GM12872 (cell line): ENCODE results near the gene MRTFB.
A peak's percentile ranks its signal among the peaks of the same experiment; 100 is the strongest.

Experiments used
- TF ChIP-seq, protein P1 (sequence below): IDR thresholded peaks from 3 replicates; pipeline ENCODE4 v1.5.1; 2011; ENCODE audit warnings: low read depth, mild to moderate bottlenecking, low read length, moderate library complexity; ENCODE audit not compliant: insufficient read depth

The MRTFB gene

DNA sequence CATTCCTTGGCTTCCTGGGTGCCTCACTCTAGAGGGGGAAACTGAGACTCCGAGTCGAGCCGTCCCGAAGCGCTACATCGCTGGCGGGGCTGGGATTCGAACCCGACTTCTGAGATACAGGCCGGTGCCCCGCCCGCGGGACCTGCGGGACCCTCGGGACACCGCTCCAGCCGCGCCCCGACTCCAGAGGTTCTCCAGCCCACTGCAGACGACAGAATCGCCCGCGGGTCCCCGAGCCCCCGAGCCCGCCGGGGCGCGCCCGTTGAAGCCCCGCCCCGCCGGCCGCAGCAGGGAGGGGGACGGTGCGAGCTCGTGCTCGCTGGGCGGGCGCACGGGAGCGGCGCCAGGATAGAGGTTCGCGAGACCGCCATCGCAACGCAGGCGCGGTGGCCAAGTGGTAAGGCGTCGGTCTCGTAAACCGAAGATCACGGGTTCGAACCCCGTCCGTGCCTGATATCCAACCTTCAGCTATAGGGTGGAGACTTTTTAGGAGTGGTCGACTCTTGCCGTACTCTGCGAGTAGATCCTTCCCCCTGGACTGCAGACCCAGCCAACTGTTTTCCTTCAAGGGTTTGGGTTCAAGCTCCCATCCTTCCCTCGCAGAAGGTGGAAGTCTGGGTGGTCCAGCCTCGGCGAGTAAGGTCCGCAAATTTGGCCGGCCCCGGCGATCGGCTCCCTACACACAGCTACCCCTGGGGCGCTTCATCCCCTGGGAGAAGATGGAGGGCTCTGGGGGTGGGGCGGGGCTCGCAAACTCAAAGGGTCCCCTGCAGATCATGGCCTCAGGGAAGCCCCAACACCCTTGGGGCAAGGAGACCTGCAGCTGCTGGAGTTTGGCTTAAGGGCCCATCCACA is 214.6 kb downstream of the MRTFB start:
- TF ChIP-seq, protein P1, sequence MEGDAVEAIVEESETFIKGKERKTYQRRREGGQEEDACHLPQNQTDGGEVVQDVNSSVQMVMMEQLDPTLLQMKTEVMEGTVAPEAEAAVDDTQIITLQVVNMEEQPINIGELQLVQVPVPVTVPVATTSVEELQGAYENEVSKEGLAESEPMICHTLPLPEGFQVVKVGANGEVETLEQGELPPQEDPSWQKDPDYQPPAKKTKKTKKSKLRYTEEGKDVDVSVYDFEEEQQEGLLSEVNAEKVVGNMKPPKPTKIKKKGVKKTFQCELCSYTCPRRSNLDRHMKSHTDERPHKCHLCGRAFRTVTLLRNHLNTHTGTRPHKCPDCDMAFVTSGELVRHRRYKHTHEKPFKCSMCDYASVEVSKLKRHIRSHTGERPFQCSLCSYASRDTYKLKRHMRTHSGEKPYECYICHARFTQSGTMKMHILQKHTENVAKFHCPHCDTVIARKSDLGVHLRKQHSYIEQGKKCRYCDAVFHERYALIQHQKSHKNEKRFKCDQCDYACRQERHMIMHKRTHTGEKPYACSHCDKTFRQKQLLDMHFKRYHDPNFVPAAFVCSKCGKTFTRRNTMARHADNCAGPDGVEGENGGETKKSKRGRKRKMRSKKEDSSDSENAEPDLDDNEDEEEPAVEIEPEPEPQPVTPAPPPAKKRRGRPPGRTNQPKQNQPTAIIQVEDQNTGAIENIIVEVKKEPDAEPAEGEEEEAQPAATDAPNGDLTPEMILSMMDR: no peak

DNA sequence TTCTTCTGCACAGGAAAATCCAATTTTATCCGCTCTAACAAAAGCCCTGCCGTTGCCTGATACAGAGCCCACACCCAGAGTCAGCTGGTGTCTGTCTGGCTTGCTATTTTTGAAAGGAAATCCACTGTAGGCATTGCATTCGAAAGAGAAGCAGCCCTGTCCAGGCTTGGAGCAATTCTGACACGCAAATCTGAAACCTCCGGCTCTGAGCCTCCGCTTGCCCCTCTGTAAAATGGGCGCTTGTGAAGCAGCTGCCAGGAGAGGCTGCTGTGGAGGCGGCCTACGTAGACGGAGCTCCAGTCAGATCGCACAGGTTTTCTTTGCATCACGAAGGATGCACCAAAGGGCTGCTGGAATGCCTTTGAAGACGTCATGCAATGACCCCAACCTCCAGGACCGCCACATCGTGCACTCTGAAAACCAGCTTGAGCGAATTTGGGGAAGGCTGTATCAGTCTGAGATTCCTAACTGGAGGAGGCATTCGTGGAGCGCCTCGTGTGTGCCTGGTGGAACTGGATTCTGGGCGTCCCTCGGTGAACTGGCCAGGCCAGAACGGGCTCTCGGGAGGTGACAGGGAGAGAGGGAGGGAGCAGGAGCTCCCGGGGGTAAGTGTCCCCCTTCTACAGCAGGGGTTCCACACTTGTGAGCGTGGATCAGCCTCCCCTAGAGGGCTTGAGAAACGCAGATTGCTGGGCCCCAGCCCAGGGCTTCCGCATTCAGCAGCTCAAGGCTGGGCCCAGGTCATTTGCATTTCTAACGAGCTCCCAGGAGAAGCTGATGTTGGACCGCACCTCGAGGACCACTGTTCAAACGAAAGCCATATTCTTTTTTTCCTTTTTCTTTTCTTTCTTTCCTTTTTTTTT is 215.5 kb downstream of the MRTFB start:
- TF ChIP-seq, protein P1: peak; percentile 54

DNA sequence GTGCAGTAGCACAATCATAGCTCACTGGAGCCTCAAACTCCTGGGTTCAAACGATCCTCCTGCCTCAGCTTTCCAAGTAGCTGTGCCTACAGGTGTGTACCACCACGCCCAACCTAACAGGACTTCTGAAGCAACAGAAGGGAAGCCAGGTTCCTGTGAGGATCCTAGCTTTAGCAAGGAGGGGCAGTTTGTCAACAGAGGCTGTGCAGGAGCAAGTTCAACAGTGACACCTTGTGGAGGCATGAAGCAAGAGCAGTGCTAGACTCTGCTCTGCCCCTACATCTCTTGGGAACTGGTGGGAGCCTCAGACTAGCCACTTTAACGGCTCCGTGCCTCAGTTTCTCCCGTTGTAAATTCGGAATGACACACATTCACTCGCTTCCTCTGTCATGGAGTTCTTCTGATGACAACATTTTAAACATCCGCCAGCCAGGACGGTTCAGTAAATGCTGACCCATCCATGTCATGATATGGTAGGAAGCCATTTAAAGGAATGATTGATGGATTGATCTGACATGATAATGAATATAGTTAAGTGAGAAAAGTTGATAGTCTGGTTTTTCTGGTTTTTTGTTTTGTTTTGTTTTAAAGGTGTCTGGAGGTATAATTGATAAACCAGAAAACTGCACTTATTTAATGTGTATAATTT is 218.7 kb downstream of the MRTFB start:
- TF ChIP-seq, protein P1: peak; percentile 79

DNA sequence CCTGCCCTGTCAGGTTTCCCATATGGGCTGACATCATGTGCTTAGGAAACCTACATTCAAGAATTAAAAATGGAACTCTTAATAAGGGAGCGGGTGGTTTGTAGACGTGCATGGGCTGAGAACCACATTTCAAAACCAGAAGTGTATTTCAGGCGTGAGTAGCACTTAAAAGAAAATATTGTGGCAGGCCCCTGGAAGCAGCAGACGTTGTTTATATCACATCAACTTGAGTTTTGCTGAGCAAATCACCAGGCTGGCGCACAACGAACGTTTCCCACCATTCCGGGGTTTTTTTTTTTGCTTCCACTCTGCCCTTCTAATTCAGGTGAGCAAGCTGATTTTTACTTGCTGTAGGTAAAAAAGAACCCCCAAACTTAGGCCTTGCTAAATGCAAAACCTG is 220.2 kb downstream of the MRTFB start:
- TF ChIP-seq, protein P1: no peak

DNA sequence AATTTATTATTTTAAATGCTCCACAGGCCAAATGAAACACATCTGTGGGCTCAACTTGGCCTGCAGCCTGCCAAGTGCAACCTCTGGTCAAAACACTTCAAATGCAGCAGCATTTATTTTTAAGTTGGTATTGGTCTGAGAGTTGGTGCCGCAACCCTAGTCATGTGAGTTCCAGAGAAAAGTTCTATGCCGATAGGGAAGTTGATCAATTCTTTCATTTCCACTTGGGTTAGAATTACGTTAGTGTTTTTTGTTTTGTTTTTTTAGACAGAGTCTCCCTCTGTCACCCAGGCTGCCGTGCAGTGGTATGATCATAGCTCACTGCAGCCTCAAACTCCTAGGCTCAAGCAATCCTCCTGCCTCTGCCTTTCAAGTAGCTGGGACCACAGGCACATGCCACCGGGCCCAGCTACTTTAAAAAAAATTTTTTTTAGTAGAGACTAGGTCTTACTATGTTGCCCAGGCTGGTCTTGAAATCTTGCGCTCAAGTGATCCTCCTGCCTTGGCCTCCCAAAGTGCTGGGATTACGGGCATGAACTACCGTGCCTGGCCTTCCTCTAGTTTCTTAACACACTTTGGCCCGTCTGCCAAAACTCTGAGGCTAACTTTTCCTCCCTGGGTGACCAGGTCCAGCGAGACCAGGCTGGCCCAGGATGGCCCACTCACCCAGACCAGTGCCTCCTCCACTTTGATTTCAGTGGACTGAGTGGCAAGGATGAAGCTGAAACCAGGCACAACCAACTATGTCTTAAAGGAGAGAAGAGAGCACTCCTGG is 221.1 kb downstream of the MRTFB start:
- TF ChIP-seq, protein P1: no peak

DNA sequence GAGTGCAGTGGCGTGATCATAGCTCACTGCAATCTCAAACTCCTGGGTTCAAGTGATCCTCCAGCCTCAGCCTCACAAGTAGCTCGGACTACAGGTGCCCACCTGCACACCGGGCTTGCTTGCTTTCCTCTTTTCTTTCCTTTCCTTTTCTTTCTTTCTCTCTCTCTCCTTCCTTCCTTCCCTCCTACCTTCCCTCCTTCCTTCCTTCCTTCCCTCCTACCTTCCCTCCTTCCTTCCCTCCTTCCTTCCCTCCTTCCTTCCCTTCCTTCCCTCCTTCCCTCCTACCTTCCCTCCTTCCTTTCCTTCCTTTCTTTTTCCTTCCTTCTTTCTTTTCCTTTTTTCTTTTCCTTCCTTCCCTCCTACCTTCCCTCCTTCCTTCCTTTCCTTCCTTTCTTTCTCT is 225.5 kb downstream of the MRTFB start:
- TF ChIP-seq, protein P1: no peak
